ENCODE results near the gene TLR10.

- no peak for TF ChIP-seq POLR2A (IDR thresholded peaks at IDR 0.05)
- TF ChIP-seq, protein P1, sequence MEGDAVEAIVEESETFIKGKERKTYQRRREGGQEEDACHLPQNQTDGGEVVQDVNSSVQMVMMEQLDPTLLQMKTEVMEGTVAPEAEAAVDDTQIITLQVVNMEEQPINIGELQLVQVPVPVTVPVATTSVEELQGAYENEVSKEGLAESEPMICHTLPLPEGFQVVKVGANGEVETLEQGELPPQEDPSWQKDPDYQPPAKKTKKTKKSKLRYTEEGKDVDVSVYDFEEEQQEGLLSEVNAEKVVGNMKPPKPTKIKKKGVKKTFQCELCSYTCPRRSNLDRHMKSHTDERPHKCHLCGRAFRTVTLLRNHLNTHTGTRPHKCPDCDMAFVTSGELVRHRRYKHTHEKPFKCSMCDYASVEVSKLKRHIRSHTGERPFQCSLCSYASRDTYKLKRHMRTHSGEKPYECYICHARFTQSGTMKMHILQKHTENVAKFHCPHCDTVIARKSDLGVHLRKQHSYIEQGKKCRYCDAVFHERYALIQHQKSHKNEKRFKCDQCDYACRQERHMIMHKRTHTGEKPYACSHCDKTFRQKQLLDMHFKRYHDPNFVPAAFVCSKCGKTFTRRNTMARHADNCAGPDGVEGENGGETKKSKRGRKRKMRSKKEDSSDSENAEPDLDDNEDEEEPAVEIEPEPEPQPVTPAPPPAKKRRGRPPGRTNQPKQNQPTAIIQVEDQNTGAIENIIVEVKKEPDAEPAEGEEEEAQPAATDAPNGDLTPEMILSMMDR (IDR thresholded peaks at IDR 0.05 in 4 of 5, conservative IDR thresholded peaks at IDR 0.05 in 1 of 5): no peak
Measured at GRCh38 chr4:38723114-38723513, 59.7 kb downstream of the TLR10 start.
